K562 (cell line): Measurements from ENCODE around the gene PLPPR1. TPM values are rescaled to one million over a fixed set of nuclear protein-coding genes. Genes with fewer than 3 reads are reported as not detected.

ENCODE experiments used
- ATAC-seq: fragments of 200-7000 bp; cut with Tn5 transposase; 3 replicates; pipeline ENCODE4 v1.9.1; 2020; ENCODE audit warnings: moderate library complexity
- BruUV-seq: library from RNA; stranded (reverse); fragments of 400-500 nt; replicated peaks from 2 replicates; lab custom pipeline; 2021; lab: Mats Ljungman, UMichigan
- CTCF ChIA-PET: fragments of 300-600 bp; formaldehyde crosslinking; extraction: SDS; loops from one replicate; lab custom pipeline; 2021; ENCODE audit warnings: low intra/inter-chr PET ratio; lab: Yijun Ruan, JAX
- POLR2A ChIA-PET: fragments of 300-600, 350-650 bp; sonication (Branson Sonifier 250); formaldehyde crosslinking; extraction: SDS; loops from one replicate; lab custom pipeline; 2021; ENCODE audit warnings: antibody characterized with exemption, inconsistent platforms; lab: Yijun Ruan, JAX
- DNase-seq, 4 experiments: peaks; one replicate each; pipeline versions ENCODE4 v3.0.0 to v3.0.0-alpha.2; 2011 to 2018; ENCODE audit warnings: low spot score in 3 of 4, mixed read lengths in 3 of 4; ENCODE audit errors: extremely low read depth in 1 of 4
- FAIRE-seq: peaks from 2 replicates; lab custom pipeline; 2011; peaks lifted over from hg19 to GRCh38; lab: Jason Lieb, UNC
- H2AFZ ChIP-seq: 2 replicates; pipeline ENCODE4 v1.6.0; 2011; ENCODE audit warnings: low read depth, low read length, control low read depth, inconsistent platforms
- H3K27ac ChIP-seq: fragments of 200-600 bp; 3 replicates; pipeline ENCODE4 v1.8.0; 2011; ENCODE audit warnings: low read depth, mild to moderate bottlenecking, control low read depth, inconsistent platforms, low read length, moderate library complexity, mixed read lengths; ENCODE audit errors: extremely low read depth
- H3K27me3 ChIP-seq, 2 experiments: fragments of 300-600 bp in 1 of 2; 2 replicates in 1 of 2; 3 replicates in 1 of 2; pipeline versions ENCODE4 v1.6.0 to v1.8.0; 2011; ENCODE audit warnings: inconsistent platforms in 2 of 2, low read length in 2 of 2, mild to moderate bottlenecking in 1 of 2, mixed read lengths in 1 of 2, moderate library complexity in 1 of 2; ENCODE audit not compliant: control insufficient read depth in 2 of 2, insufficient read depth in 2 of 2
- H3K36me3 ChIP-seq: fragments of 300-600 bp; 3 replicates; pipeline ENCODE4 v1.8.0; 2011; ENCODE audit warnings: mild to moderate bottlenecking, low read length, inconsistent platforms; ENCODE audit not compliant: control insufficient read depth, insufficient read depth
- H3K4me1 ChIP-seq, 2 experiments: fragments of 200-600 bp in 1 of 2; replicated peaks in 1 of 2; 2 replicates in 1 of 2; 3 replicates in 1 of 2; pipeline versions ENCODE4 v1.5.1 to v1.8.0; 2011; ENCODE audit warnings: inconsistent platforms in 2 of 2, low read length in 2 of 2, mild to moderate bottlenecking in 1 of 2, mixed read lengths in 1 of 2, moderate library complexity in 1 of 2; ENCODE audit not compliant: control insufficient read depth in 2 of 2, insufficient read depth in 2 of 2
- H3K4me2 ChIP-seq: 2 replicates; pipeline ENCODE4 v1.6.1; 2011; ENCODE audit warnings: low read length, control low read depth, inconsistent platforms, mixed read lengths; ENCODE audit not compliant: insufficient read depth
- H3K4me3 ChIP-seq: fragments of 200-600 bp; sonication (generic), shearing (Covaris generic); 2 replicates; pipeline ENCODE4 v1.5.1; 2016; ENCODE audit warnings: control low read depth, inconsistent platforms
- H3K79me2 ChIP-seq: fragments of 200-600 bp; 3 replicates; pipeline ENCODE4 v1.8.0; 2011; ENCODE audit warnings: low read length, inconsistent platforms; ENCODE audit not compliant: control insufficient read depth, insufficient read depth
- H3K9ac ChIP-seq, 2 experiments: 2 replicates each; pipeline versions ENCODE4 v1.6.0 to v1.6.1; 2011; ENCODE audit warnings: low read depth in 2 of 2, low read length in 2 of 2, control low read depth in 1 of 2, inconsistent platforms in 1 of 2, mild to moderate bottlenecking in 1 of 2, mixed read lengths in 1 of 2; ENCODE audit not compliant: insufficient read depth in 1 of 2
- H3K9me1 ChIP-seq: one replicate; pipeline ENCODE4 v1.6.0; 2011; ENCODE audit warnings: inconsistent platforms, mild to moderate bottlenecking, low read length, moderate library complexity; ENCODE audit not compliant: control insufficient read depth, insufficient read depth
- H3K9me3 ChIP-seq: replicated peaks from 2 replicates; pipeline ENCODE4 v1.5.1; 2011; ENCODE audit warnings: low read depth, low read length, inconsistent platforms; ENCODE audit not compliant: control insufficient read depth, insufficient read depth
- H4K20me1 ChIP-seq: replicated peaks from 2 replicates; pipeline ENCODE4 v1.6.1; 2011; ENCODE audit warnings: low read length, inconsistent platforms, mixed read lengths; ENCODE audit not compliant: control insufficient read depth, insufficient read depth
- CEBPZ ChIP-seq: fragments of 150-350 bp; IDR thresholded peaks from 2 replicates; pipeline ENCODE4 v1.6.1; 2014; ENCODE audit warnings: low read depth, mild to moderate bottlenecking, low read length, borderline replicate concordance
- ESRRA ChIP-seq: fragments of 450-650 bp; IDR thresholded peaks from 2 replicates; pipeline ENCODE4 v1.6.1; 2014; ENCODE audit warnings: low read depth, mild to moderate bottlenecking, moderate library complexity, borderline replicate concordance
- POLR2H ChIP-seq: IDR thresholded peaks from 2 replicates; pipeline ENCODE4 v1.6.1; 2016; ENCODE audit warnings: missing genetic modification characterization, low read depth, mild to moderate bottlenecking, control low read depth, missing compliant biosample characterization, moderate library complexity
- WGBS: fragments of 100-300 bp; shearing (Covaris generic); methylation state at CpG from one replicate; pipeline ENCODE4 v1.1.6; 2016; ENCODE audit warnings: low coverage, mixed read lengths; ENCODE audit not compliant: insufficient coverage; ENCODE audit errors: missing lambda C conversion rate; 5-methylcytosine and 5-hydroxymethylcytosine counted together
- in situ Hi-C: fragments of 300-500 bp; cut with MboI; formaldehyde crosslinking; loops from 4 replicates; pipeline ENCODE4 v1.15.0; 2018; ENCODE audit warnings: inconsistent platforms, mixed read lengths
- intact Hi-C: fragments of 100-400 bp; cut with micrococcal nuclease; formaldehyde crosslinking; loops from 2 replicates; pipeline ENCODE4 v1.14.2; 2022
- polyA plus RNA-seq, 8 experiments: library from polyadenylated mRNA; depleted of rRNA in 4 of 8; stranded (reverse) in 5 of 8; unstranded in 3 of 8; fragments of >200 nt; fragmentation: Nextera tagmentation in 2 of 8; fragmentation: Illumina TruSeq in 1 of 8; extraction: Ambion mirVana in 2 of 8; extraction: Trizol in 1 of 8; gene quantifications; 2 replicates each; pipeline versions ENCODE4 v1.2.1 to v1.2.3, GENCODE V29; 2011 to 2014; ENCODE audit warnings: inconsistent platforms in 1 of 8, missing spikeins in 1 of 8
- total RNA-seq, 7 experiments: library from RNA; depleted of rRNA in 6 of 7; stranded (reverse); fragments of >200 nt in 6 of 7; fragmentation: Illumina TruSeq in 2 of 7; extraction: Trizol in 2 of 7; gene quantifications; 2 replicates each; pipeline versions ENCODE4 v1.2.1 to v1.2.3, GENCODE V29; 2011 to 2021; ENCODE audit warnings: low replicate concordance in 1 of 7

The PLPPR1 gene
- total and polyA plus RNA-seq, 9 of the 15 experiments (the other 6 are each of a cell fraction or from before 2014, with no cell fraction given) = not detected

GRCh38 chr9:101225271-101225670, 196.7 kb downstream of the PLPPR1 start:
- intact Hi-C loops (no loop called here), in situ Hi-C loops (no loop called here)
- FAIRE-seq (no peak), DNase-seq (no peak), ATAC-seq (no peak)
- H3K9ac ChIP-seq = no peak overlapping the region
- H3K4me3 ChIP-seq = no peak overlapping the region
- CTCF ChIA-PET = no interaction called here
- no peak overlapping the region for H3K27ac ChIP-seq
- H3K9me1 ChIP-seq = no peaks in the 10 kb centered on the region
- TF ChIP-seq CEBPZ = no peak
- no peak for TF ChIP-seq ESRRA
- TF ChIP-seq POLR2H (tag) = no peak
- POLR2A ChIA-PET = no interaction called here
- no peak overlapping the region for H3K4me2 ChIP-seq
- H2AFZ ChIP-seq = no peak overlapping the region
- H3K27me3 ChIP-seq = no peaks in the 10 kb centered on the region
- H4K20me1 ChIP-seq = no peaks in the 10 kb centered on the region
- WGBS = 2% methylated on average over 4 of the region's 4 CpGs
- H3K9me3 ChIP-seq = no peaks in the 10 kb centered on the region
- H3K79me2 ChIP-seq = no peaks in the 10 kb centered on the region
- BruUV-seq = no TSS peak
- H3K36me3 ChIP-seq = no peaks in the 10 kb centered on the region
- no peaks in the 10 kb centered on the region for H3K4me1 ChIP-seq
